ENCODE data around the gene NBEA.

NBEA gene

GRCh38 chr13:35702316-35702715 is 760.2 kb downstream of the NBEA start:
- no peak for DNase-seq (ENCODE audit: low read depth, low spot score)

GRCh38 chr13:35703061-35703460 is 761.0 kb downstream of the NBEA start:
- no peak for DNase-seq (ENCODE audit: low read depth, low spot score)

- DNase-seq (ENCODE audit: low read depth, low spot score) = no peak
Observed at GRCh38 chr13:35704331-35704730, 762.3 kb downstream of the NBEA start.

- no peak for DNase-seq (ENCODE audit: low read depth, low spot score)
Observed at GRCh38 chr13:35706281-35706680, 764.2 kb downstream of the NBEA start.

GRCh38 chr13:35706721-35707120 is 764.7 kb downstream of the NBEA start:
- DNase-seq (ENCODE audit: low read depth, low spot score) = no peak

GRCh38 chr13:35711909-35712308 is 769.8 kb downstream of the NBEA start:
- DNase-seq (ENCODE audit: low read depth, low spot score) = no peak

GRCh38 chr13:35712907-35713761 is 771.1 kb downstream of the NBEA start:
- no peak for DNase-seq (ENCODE audit: low read depth, low spot score)

GRCh38 chr13:35714121-35714520 is 772.1 kb downstream of the NBEA start:
- no peak for DNase-seq (ENCODE audit: low read depth, low spot score)

- DNase-seq (ENCODE audit: low read depth, low spot score) = no peak
Observed at GRCh38 chr13:35714588-35715377, 772.7 kb downstream of the NBEA start.

- DNase-seq (ENCODE audit: low read depth, low spot score) = no peak
Observed at GRCh38 chr13:35716186-35716585, 774.1 kb downstream of the NBEA start.

- no peak for DNase-seq (ENCODE audit: low read depth, low spot score)
Observed at GRCh38 chr13:35716729-35717128, 774.7 kb downstream of the NBEA start.

GRCh38 chr13:35718084-35718483 is 776.0 kb downstream of the NBEA start:
- no peak for DNase-seq (ENCODE audit: low read depth, low spot score)

- DNase-seq (ENCODE audit: low read depth, low spot score) = no peak
Observed at GRCh38 chr13:35720290-35720689, 778.2 kb downstream of the NBEA start.

- no peak for DNase-seq (ENCODE audit: low read depth, low spot score)
Observed at GRCh38 chr13:35720690-35721554, 778.9 kb downstream of the NBEA start.
